NCI-H69 (cell line): ENCODE measurements around the gene FLACC1.

ENCODE experiments used
- DNase-seq: peaks from one replicate; lab custom pipeline; 2025; lab: John Stamatoyannopoulos, UW

FLACC1 gene

GRCh38 chr2:201275990-201276389 lies 81.2 kb downstream of the FLACC1 start:
- no peak for DNase-seq

GRCh38 chr2:201275069-201275468 lies 82.1 kb downstream of the FLACC1 start:
- DNase-seq: no peak

DNA sequence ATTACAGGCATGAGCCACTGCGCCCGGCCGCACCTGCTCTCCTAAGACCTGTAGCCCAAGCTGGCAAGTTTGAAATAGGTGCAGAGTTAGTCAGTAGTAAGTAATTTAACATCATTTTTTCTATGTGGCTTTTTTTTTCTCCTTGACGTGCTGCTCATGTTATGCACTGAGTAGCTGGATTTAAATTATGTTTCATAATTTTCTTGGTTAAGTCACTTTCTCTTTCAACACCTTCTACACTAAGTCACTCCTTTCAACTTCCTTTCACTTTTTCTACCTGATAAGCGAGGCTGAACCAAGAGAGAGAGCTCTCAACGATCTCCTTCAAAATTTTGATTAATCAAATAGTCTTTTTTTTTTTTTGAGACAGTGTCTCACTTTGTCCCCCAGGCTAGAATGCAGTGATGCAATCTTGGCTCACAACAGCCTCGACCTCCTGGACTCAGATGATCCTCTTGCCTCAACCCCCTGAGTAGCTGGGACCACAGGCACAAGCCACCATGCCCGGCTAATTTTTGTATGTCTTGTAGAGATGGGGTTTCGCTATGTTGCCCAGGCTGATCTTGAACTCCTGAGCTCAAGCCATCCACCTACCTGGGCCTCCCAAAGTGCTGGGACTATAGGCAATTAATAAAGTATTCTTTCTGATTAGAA lies 83.7 kb downstream of the FLACC1 start:
- DNase-seq: no peak

- DNase-seq: no peak
These were observed 85.2 kb downstream of the FLACC1 start for GRCh38 chr2:201271917-201272316.

- no peak for DNase-seq
These were observed 86.7 kb downstream of the FLACC1 start for GRCh38 chr2:201270293-201271001.

DNA sequence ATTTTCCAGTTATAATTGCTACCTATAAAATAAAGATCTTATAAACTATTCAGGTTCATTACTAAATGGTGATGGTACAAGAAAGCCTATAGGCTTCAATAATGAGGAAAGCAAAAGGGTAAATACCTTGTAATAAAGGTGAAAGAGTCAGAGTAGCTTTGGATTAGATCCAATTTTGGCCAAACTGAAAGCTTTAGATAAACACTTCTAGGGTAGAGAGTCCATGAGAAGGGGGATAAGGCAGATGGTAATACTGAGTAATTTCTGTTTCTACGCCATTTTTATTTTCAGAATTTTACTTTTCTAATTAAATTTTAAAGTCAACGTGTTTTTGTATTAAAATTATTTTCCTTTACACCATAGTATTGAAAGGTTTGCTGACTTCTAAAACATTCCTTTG lies 87.4 kb downstream of the FLACC1 start:
- no peak for DNase-seq

GRCh38 chr2:201267278-201268030 lies 89.7 kb downstream of the FLACC1 start:
- DNase-seq: no peak

GRCh38 chr2:201266629-201267028 lies 90.5 kb downstream of the FLACC1 start:
- no peak for DNase-seq

- DNase-seq: no peak
These were observed 92.5 kb downstream of the FLACC1 start for GRCh38 chr2:201264472-201265173.

- DNase-seq: no peak
These were observed 93.4 kb downstream of the FLACC1 start for GRCh38 chr2:201263779-201264178.

GRCh38 chr2:201262718-201263117 lies 94.4 kb downstream of the FLACC1 start:
- DNase-seq: no peak

GRCh38 chr2:201261906-201262305 lies 95.2 kb downstream of the FLACC1 start:
- no peak for DNase-seq

- no peak for DNase-seq
These were observed 95.7 kb downstream of the FLACC1 start for GRCh38 chr2:201261471-201261870.

GRCh38 chr2:201260302-201260800 lies 96.8 kb downstream of the FLACC1 start, which contains the start of gene CASP8:
Gene CASP8 (plus strand): TSS chr2:201260536. CDS start chr2:201266487, 5,951 bp downstream.
- no peak for DNase-seq

- DNase-seq: no peak
These were observed 98.2 kb downstream of the FLACC1 start for GRCh38 chr2:201258666-201259615.

DNA sequence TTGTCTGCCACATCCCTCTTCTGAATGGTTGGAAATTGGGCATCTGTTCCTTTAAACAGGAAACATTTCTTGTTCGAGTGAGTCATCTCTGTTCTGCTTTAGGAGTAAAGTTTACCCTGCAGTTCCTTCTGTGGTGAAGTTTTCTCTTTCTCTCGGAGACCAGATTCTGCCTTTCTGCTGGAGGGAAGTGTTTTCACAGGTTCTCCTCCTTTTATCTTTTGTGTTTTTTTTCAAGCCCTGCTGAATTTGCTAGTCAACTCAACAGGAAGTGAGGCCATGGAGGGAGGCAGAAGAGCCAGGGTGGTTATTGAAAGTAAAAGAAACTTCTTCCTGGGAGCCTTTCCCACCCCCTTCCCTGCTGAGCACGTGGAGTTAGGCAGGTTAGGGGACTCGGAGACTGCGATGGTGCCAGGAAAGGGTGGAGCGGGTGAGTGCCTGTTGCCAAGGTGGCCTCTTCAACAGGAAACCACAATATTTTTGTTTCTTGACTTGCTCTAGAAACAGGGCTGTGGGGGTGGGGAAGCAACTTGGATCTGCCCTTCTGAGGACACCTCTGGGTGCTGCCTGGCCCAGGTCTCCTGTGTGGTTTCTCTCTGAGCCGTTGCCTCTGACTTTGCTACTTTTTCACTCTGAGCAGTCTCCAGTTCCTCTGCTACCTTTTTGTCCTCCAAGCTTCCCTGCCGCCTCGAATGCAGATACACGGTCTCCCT lies 99.0 kb downstream of the FLACC1 start:
- DNase-seq: peak; percentile 55

DNA sequence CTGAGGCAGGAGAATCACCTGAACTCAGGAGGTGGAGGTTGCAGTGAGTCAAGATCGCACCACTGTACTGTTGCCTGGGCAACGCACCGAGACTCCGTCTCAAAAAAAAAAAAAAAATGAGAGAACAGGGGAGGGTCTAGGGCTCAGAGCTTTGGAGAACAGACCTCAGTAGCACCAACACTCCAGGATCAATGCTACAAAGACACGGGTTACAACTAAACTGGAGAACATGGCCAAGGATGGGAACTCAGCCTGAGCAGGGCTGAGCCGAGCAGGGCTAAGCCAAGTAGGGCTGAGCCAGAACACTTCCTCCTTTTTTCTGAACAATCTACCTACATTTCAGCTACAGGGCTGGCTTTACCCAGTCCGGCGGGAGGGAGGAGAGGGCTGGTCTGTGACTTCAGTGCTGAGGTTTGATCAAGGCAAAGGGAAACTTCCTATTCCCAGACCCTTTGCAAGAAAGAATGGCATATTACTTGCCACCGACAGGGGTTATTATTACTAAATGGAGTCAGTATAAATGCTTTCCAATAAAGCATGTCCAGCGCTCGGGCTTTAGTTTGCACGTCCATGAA lies 99.7 kb downstream of the FLACC1 start:
- DNase-seq: peak; percentile 66

DNA sequence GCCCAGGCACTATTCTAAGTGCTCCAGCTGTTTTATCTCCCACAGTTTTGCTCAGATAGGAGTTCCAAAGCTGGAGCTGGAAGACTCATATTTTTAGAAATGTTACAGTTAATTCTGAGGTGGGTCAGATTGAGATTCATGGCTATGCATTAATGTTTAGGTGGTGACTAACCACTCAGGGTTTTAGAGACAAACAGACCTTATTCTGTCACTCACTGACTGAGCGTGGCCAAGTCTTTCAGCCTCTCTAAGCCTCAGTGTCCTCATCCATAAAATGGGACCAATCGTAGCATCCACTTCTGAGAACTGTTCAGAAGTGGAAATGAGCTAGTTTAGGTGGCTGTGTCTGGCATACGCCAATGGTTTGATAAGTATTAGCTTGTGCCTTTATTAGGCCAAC lies 101.1 kb downstream of the FLACC1 start:
- DNase-seq: no peak

DNA sequence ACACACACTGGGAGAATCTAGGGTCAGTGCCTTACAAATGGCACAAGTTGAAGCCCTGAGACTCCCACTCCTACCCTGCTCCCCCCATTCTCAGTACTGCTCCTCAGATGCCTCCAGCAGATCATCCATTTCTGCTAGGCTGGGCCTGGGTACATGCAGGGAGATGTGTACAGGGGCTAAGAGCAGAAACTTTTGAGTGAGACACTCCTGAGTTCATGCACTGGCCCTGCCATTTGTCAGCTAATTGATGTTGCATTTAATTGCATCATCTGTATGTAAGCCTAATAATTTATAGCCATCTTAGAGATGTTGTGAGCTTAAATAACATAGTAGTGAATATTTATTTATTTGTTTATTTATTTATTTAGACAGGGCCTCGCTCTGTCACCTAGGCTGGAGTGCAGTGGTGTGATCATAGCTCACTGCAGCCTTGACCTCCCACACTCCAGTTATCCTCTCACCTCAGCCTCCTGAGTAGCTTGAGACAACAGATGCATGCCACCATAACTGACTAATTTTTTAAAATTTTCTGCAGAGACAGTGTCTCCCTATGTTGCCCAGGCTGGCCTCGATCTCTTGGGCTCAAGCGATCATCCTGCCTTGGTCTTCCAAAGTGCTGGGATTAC lies 101.6 kb downstream of the FLACC1 start:
- DNase-seq: no peak
